Ishikawa (cell line): ENCODE measurements around the gene MCEE.

Experiments
- CEBPB ChIP-seq: IDR thresholded peaks from 2 replicates; pipeline ENCODE4 v1.6.1; 2012
- CREB1 ChIP-seq: IDR thresholded peaks from 2 replicates; pipeline ENCODE4 v1.6.1; 2012; ENCODE audit warnings: low read depth
- EGR1 ChIP-seq: IDR thresholded peaks from 2 replicates; pipeline ENCODE4 v1.6.1; 2012
- EP300 ChIP-seq: IDR thresholded peaks from 2 replicates; pipeline ENCODE4 v1.6.1; 2012; ENCODE audit warnings: borderline replicate concordance
- FOXM1 ChIP-seq: IDR thresholded peaks from 2 replicates; pipeline ENCODE4 v1.6.1; 2012; ENCODE audit warnings: low read depth, borderline replicate concordance
- NFIC ChIP-seq: IDR thresholded peaks from 2 replicates; pipeline ENCODE4 v1.6.1; 2012
- RAD21 ChIP-seq: IDR thresholded peaks from 2 replicates; pipeline ENCODE4 v1.6.1; 2012; ENCODE audit warnings: low read depth
- TAF1 ChIP-seq: IDR thresholded peaks from 2 replicates; pipeline ENCODE4 v1.6.1; 2012; ENCODE audit warnings: low read depth, mild to moderate bottlenecking
- TCF12 ChIP-seq: IDR thresholded peaks from 2 replicates; pipeline ENCODE4 v1.6.1; 2012; ENCODE audit warnings: low read depth
- TEAD4 ChIP-seq: IDR thresholded peaks from 2 replicates; pipeline ENCODE4 v1.6.1; 2012
- YY1 ChIP-seq: IDR thresholded peaks from 2 replicates; pipeline ENCODE4 v1.6.1; 2012; ENCODE audit warnings: low read depth
- ZBTB7A ChIP-seq: IDR thresholded peaks from 2 replicates; pipeline ENCODE4 v1.6.1; 2012; ENCODE audit warnings: low read depth
- TF ChIP-seq, protein P1 (sequence below): IDR thresholded peaks from 2 replicates; pipeline ENCODE4 v1.6.1; 2012
- TF ChIP-seq, protein P2 (sequence below): IDR thresholded peaks from 2 replicates; pipeline ENCODE4 v1.6.1; 2012
- TF ChIP-seq, protein P3 (sequence below): IDR thresholded peaks from 2 replicates; pipeline ENCODE4 v1.6.1; 2012; ENCODE audit warnings: low read depth, mild to moderate bottlenecking

MCEE gene

DNA sequence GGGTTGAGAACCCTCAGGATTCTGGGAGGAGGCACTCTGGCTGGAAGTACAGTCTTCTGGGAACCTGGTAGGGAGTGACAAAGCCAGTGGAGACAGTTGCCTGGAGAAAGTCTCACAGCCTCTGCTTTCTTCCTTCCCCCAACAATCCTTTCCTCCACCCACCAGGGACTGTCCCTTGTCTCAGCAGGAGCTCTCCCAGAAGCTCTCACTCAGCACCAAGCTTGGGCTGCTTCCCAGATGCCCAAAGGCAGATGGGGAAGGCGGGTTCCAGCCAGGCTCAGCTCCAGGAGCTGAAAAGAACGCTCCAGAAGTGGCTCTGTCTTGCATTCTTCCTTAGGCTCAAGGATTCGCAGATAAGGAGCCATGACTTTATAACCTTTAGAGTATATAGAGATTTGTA, 69.2 kb downstream of the MCEE start:
- TF ChIP-seq RAD21 (no peak), ZBTB7A (no peak), FOXM1 (no peak), EGR1 (no peak)
- TF ChIP-seq, protein P1, sequence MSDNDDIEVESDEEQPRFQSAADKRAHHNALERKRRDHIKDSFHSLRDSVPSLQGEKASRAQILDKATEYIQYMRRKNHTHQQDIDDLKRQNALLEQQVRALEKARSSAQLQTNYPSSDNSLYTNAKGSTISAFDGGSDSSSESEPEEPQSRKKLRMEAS, result no peak

DNA sequence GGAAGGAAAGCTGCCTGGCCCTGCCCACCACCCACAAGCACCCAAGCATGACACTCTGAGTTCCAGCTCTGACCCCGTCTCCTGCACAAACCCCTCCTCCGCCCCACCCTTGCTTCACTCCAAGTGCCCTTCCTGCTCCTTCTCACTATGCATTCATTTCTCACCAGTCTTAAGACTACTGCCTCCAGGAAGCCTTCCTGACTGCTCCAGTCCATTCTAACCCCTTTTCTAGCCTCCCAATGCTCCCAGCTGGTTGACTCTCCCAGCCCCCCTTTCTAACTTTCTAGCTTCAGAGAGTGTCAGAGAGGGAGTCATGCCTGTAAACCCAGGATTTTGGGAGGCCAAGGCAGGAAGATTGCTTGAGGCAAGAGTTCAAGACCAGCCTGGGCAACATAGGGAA, 69.8 kb downstream of the MCEE start:
- TF ChIP-seq EP300, result no peak
- no peak for TF ChIP-seq TAF1
- no peak for TF ChIP-seq EGR1
- TF ChIP-seq FOXM1, result no peak
- TF ChIP-seq, protein P1, result no peak
- no peak for TF ChIP-seq CEBPB
- TF ChIP-seq, protein P2, sequence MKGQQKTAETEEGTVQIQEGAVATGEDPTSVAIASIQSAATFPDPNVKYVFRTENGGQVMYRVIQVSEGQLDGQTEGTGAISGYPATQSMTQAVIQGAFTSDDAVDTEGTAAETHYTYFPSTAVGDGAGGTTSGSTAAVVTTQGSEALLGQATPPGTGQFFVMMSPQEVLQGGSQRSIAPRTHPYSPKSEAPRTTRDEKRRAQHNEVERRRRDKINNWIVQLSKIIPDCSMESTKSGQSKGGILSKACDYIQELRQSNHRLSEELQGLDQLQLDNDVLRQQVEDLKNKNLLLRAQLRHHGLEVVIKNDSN, result no peak
- TF ChIP-seq, protein P3, sequence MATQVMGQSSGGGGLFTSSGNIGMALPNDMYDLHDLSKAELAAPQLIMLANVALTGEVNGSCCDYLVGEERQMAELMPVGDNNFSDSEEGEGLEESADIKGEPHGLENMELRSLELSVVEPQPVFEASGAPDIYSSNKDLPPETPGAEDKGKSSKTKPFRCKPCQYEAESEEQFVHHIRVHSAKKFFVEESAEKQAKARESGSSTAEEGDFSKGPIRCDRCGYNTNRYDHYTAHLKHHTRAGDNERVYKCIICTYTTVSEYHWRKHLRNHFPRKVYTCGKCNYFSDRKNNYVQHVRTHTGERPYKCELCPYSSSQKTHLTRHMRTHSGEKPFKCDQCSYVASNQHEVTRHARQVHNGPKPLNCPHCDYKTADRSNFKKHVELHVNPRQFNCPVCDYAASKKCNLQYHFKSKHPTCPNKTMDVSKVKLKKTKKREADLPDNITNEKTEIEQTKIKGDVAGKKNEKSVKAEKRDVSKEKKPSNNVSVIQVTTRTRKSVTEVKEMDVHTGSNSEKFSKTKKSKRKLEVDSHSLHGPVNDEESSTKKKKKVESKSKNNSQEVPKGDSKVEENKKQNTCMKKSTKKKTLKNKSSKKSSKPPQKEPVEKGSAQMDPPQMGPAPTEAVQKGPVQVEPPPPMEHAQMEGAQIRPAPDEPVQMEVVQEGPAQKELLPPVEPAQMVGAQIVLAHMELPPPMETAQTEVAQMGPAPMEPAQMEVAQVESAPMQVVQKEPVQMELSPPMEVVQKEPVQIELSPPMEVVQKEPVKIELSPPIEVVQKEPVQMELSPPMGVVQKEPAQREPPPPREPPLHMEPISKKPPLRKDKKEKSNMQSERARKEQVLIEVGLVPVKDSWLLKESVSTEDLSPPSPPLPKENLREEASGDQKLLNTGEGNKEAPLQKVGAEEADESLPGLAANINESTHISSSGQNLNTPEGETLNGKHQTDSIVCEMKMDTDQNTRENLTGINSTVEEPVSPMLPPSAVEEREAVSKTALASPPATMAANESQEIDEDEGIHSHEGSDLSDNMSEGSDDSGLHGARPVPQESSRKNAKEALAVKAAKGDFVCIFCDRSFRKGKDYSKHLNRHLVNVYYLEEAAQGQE, result no peak
- TF ChIP-seq ZBTB7A, result no peak
- TF ChIP-seq TCF12, result no peak
- no peak for TF ChIP-seq TEAD4
- TF ChIP-seq CREB1, result no peak
- TF ChIP-seq NFIC, result no peak
- TF ChIP-seq YY1, result no peak
- TF ChIP-seq RAD21, result no peak
